ENCODE measurements around the gene GABRG3. TPM values are rescaled to one million over a fixed set of nuclear protein-coding genes. Genes with fewer than 3 reads are reported as not detected.
A peak's percentile ranks its signal among the peaks of the same experiment; 100 is the strongest.

The GABRG3 gene
- total RNA-seq, 1 experiment from 2014 or later, result 0.15 TPM

DNA sequence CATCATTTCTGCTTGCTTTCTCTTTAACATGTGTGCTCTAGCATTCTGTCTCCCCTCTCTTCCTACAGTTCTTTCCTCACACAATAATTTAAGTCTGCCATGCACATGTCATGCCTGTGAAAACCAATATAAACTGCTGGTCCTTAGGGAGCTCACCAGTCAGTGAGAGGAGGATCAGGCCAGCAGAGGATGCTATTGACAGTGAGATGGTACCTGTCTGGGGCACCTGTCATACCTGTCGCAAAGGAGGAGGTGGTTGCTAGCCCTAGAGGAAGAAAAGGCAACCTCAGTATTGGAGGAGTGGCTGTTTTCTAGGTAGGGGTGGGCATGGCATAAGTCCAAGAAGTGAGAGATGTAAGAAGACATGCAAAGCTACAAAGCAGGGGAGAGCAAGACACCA, 194.6 kb downstream of the GABRG3 start:
- Mint-ChIP-seq H3K4me3 (no peak overlapping the region), H3K9me3 (0 out of 5 replicates have a peak, but pooled peaks cover 0 to 4% of the 10 kb centered on the region in 2 experiments), H3K27ac (no peak overlapping the region), H3K4me1 (peaks cover 5 to 12% of the 10 kb centered on the region in 2 experiments; a peak in 2 of 4 replicates), H3K27me3 (ENCODE audit: low read depth) (peaks cover 2% of the 10 kb centered on the region), H3K36me3 (ENCODE audit: insufficient read depth in 1 of 3, low read depth in 3 of 3) (no peaks in the 10 kb centered on the region; a peak in 1 of 7 replicates)
- TF ChIP-seq, protein P1, sequence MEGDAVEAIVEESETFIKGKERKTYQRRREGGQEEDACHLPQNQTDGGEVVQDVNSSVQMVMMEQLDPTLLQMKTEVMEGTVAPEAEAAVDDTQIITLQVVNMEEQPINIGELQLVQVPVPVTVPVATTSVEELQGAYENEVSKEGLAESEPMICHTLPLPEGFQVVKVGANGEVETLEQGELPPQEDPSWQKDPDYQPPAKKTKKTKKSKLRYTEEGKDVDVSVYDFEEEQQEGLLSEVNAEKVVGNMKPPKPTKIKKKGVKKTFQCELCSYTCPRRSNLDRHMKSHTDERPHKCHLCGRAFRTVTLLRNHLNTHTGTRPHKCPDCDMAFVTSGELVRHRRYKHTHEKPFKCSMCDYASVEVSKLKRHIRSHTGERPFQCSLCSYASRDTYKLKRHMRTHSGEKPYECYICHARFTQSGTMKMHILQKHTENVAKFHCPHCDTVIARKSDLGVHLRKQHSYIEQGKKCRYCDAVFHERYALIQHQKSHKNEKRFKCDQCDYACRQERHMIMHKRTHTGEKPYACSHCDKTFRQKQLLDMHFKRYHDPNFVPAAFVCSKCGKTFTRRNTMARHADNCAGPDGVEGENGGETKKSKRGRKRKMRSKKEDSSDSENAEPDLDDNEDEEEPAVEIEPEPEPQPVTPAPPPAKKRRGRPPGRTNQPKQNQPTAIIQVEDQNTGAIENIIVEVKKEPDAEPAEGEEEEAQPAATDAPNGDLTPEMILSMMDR (conservative IDR thresholded peaks at IDR 0.05), result peak; percentile 43; the same call in 2 of the 3 replicates
- Histone ChIP-seq H3K56ac (ENCODE audit: insufficient read length, low read depth, low read length) (no peak overlapping the region), H4K5ac (ENCODE audit: insufficient read length, low read depth, low read length) (no peak overlapping the region), H3K27me3 (ENCODE audit: insufficient read depth, low read length) (no peaks in the 10 kb centered on the region), H3K79me1 (ENCODE audit: insufficient read depth, low read depth, low read length, poor library complexity, severe bottlenecking) (no peaks in the 10 kb centered on the region), H4K8ac (replicated peaks; ENCODE audit: insufficient read length, low read depth, low read length) (no peak overlapping the region), H2BK5ac (ENCODE audit: insufficient read length, low read length) (no peak overlapping the region), H3K23me2 (ENCODE audit: insufficient read length, low read depth, low read length, poor library complexity, severe bottlenecking) (no peaks in the 10 kb centered on the region), H4K20me1 (ENCODE audit: control insufficient read depth, insufficient read depth, insufficient read length) (no peaks in the 10 kb centered on the region), H2BK120ac (ENCODE audit: low read depth, low read length, poor library complexity, severe bottlenecking) (no peak overlapping the region), H3K18ac (ENCODE audit: insufficient read length, low read depth, low read length) (no peak overlapping the region), H3K23ac (ENCODE audit: insufficient read length, low read depth, low read length) (no peak overlapping the region), H3K9ac (ENCODE audit: extremely low read depth, insufficient read length, low read length) (no peak overlapping the region), H3K4me2 (ENCODE audit: insufficient read depth, insufficient read length, low read length) (no peak overlapping the region), H2BK12ac (ENCODE audit: insufficient read length, low read depth, low read length) (no peak overlapping the region), H4K91ac (ENCODE audit: insufficient read length, low read depth, low read length) (no peak overlapping the region), H2BK20ac (ENCODE audit: low read depth, low read length, poor library complexity, severe bottlenecking) (no peak overlapping the region), H3T11ph (ENCODE audit: low read length) (no peak overlapping the region), H3K4ac (ENCODE audit: low read depth, low read length) (no peak overlapping the region), H3K14ac (ENCODE audit: insufficient read depth, low read length) (no peak overlapping the region), H2BK15ac (ENCODE audit: low read depth, low read length) (no peak overlapping the region), H3K79me2 (ENCODE audit: insufficient read depth, low read length) (no peaks in the 10 kb centered on the region), H2AK5ac (ENCODE audit: insufficient read length, low read length) (no peak overlapping the region), H3K27ac (ENCODE audit: insufficient read length, low read depth, low read length) (no peak overlapping the region), H2AFZ (ENCODE audit: low read length) (no peak overlapping the region), H3K4me1 (ENCODE audit: insufficient read depth, low read length) (no peaks in the 10 kb centered on the region), H3K9me3 (ENCODE audit: control insufficient read depth, low read depth, low read length) (no peaks in the 10 kb centered on the region)
- no peak for DNase-seq
- no CpG with 5 or more reads among the region's 1 CpG for WGBS (ENCODE audit: extremely low coverage, insufficient read length, low lambda C conversion rate)
